GM21529 (cell line): ENCODE results near the gene PGAM1.
"Not testable (repeated sequence)": the region's sequence is repeated elsewhere in the genome, so short reads cannot be mapped to it uniquely, and the experiment has no call there.

Experiments used
- ATAC-seq: cut with Tn5 transposase; IDR thresholded peaks from one replicate; pipeline ENCODE4 v1.9.1; 2021; ENCODE audit not compliant: unreplicated experiment

The PGAM1 gene

GRCh38 chr10:97454330-97455036 is 28.5 kb downstream of the PGAM1 start:
- ATAC-seq: no peak

- no peak for ATAC-seq
These were observed 30.2 kb downstream of the PGAM1 start for GRCh38 chr10:97456034-97456685.

DNA sequence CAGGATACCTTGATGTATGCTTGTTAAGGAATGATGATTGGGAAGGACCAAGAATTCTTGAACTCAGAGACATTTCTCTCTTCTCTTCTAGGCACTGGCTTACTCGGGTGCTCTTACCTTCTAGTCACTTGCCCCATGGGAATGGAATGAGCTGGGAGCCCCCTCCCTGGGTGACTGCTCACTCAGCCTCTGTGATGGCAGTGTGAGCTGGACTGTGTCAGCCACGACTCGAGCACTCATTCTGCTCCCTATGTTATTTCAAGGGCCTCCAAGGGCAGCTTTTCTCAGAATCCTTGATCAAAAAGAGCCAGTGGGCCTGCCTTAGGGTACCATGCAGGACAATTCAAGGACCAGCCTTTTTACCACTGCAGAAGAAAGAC is 30.7 kb downstream of the PGAM1 start:
- no peak for ATAC-seq

DNA sequence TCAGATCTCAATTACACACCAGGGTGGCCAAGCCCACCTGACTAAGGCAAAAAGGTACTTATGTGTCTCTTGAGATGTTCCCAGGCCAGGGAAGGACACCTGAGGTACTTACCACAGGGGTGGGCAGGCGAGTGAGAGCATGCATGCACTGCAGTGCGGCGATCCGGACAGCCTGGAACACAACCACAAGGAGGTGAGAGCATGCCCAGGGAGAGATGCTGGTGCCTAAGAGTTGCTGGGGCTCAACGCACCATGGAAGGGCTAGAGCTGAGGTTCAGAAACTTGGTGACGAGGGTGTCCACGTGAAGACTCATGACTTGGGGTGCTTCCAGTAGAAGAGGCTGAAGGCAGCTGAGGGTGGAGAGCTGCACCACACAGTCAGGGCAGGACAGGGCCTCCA is 33.1 kb downstream of the PGAM1 start:
- ATAC-seq: no peak

- ATAC-seq: no peak
These were observed 33.9 kb downstream of the PGAM1 start for GRCh38 chr10:97459933-97460332.

DNA sequence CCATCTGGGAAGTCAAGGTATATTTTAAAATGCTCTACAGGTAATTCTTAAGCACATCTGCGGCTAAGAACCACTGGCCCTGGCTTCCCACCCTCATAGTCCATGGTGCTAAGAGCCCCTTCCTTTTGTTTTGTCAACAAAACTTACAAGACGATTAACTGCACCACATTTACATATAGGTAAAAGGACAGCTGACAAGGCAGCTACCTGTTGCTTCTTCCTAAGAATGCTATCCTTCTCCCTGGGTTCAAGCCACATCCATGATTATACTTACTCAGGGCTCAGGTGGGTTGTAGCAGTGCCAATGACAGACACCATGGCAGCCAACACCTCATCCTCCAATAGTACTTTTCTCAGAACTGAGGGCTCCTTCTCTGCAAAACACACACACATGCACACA is 36.3 kb downstream of the PGAM1 start:
- ATAC-seq: no peak

GRCh38 chr10:97463363-97464132 is 37.6 kb downstream of the PGAM1 start:
- ATAC-seq: no peak

DNA sequence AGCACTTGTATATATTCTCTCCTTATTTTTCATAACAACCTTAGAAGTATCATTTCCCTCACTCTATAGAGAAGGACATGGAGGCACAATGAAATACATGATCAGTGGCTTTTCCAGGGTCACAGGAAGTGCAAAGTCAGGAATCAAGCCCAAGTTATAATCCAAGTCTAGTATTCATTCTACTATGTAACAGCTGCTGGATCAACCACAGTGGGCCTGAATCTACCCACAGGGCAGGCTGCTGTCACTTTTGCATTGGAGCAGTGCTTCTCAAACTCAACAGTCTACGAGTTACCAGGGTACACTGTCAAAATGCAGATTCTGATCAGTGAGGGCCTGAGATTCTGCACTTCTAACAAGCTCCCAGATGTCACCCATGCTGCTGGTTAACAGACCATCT is 38.2 kb downstream of the PGAM1 start:
- no peak for ATAC-seq

GRCh38 chr10:97465982-97466381 is 40.0 kb downstream of the PGAM1 start:
- ATAC-seq: no peak

DNA sequence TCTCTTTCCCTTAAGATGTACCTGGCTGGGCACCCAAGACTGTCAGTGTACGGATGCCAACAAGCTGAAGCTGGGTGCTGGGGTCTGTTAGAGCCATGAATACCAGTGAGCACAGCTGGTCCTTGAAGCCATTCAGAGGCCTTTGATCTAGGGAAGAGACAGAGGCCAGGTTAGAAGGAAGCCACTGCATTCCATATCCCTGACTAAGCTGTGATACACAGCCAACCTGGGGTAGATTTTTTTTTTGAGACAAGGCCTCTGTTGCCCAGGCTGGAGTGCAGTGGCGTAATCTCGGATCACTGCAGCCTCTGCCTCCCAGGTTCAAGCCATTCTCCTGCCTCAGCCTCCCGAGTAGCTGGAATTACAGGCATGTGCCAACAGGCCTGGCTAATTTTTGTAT is 40.8 kb downstream of the PGAM1 start:
- no peak for ATAC-seq

- ATAC-seq: no peak
These were observed 42.2 kb downstream of the PGAM1 start for GRCh38 chr10:97468162-97468561.

DNA sequence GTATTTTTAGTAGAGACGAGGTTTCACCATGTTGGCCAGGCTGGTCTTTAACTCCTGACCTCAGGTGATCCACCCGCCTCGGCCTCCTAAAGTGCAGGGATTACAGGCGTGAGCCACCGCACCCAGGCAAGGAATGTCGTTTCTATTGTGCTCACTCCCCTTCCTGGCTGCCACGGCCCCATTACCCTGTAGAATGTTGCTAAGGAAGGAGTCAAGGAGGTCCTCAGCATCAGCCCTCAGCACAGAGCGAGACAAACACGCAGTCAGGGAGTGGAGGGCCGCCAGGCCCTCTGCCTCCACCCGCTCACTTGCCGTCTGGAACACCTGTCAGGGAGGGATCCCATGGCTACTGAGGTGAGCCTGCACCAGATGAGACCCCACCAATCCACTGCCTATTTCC is 42.8 kb downstream of the PGAM1 start:
- ATAC-seq: not testable (repeated sequence)

- ATAC-seq: no peak
These were observed 48.9 kb downstream of the PGAM1 start for GRCh38 chr10:97474918-97475317.

- no peak for ATAC-seq
These were observed 50.1 kb downstream of the PGAM1 start for GRCh38 chr10:97475936-97476594.

- not testable (repeated sequence) for ATAC-seq
These were observed 53.4 kb downstream of the PGAM1 start for GRCh38 chr10:97479410-97479809.

DNA sequence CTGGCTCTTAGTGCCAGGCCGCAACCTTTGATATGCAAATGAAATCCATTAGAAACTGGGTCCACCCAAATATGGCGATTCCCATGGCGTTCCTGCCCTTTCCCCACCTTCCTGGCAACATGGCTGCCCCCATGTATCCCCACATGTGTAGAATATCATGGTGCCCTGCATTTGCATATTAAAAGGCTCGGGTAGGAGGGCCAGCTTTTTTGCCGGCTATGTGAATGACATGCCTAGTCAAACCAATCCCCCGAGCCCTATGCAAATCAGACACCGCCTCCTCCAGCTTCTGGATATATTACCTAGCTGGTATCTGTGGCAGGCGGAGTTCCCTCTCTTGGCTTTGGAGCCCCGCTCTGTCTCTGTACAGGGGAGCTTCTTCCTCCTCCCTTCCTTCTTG is 53.9 kb downstream of the PGAM1 start:
- ATAC-seq: no peak

DNA sequence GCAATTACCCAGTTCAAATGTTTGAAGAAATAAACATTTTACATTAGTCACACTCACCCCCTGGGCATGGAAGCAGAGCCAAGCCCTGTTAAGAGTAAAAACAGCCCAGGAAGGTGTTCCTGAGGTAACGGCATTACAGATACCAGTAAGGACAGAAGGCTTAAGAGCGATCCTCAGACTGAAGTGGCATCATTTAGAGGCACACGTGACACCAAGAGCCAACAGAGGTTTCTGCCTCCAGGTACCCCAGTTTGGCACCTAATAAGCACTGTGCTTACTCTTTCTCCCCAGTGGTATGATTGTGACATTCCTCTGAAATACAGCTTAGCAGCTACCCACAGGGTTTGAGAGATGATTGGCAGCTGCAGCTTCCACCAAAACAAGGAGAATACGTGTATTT is 55.1 kb downstream of the PGAM1 start:
- ATAC-seq: no peak

DNA sequence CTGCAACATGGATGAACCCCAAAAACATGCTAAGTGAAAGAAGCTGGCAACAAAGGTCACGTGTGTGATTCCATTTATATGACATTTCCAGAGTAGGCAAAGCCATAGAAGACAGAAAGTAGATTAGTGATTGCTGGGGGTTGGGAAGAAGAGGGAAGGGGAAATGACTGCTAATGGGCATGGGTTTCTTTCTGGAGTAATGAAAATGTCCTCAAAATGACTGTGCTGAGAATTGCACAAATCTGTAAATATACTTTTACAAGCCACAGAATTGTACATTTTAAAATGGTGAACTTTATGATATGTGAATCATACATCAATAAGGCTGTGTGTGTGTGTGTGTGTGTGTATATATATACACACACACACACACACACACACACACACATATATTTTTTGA is 56.4 kb downstream of the PGAM1 start:
- ATAC-seq: no peak
